ENCODE data around the gene ARFGAP2.

- no peak for TF ChIP-seq CTCF (IDR thresholded peaks at IDR 0.05 in 2 of 3, conservative IDR thresholded peaks at IDR 0.05 in 1 of 3; ENCODE audit: borderline replicate concordance in 1 of 3, insufficient read depth in 1 of 3, low read depth in 2 of 3, low read length in 2 of 3)
- no peak for TF ChIP-seq ZBTB33 (IDR thresholded peaks at IDR 0.05; ENCODE audit: extremely low read depth, insufficient replicate concordance, low read length)
- no peak for TF ChIP-seq POLR2A (IDR thresholded peaks at IDR 0.05; ENCODE audit: borderline replicate concordance, extremely low read depth, insufficient read depth, insufficient read length)
- no peak for TF ChIP-seq REST (IDR thresholded peaks at IDR 0.05; ENCODE audit: low read depth)
- no peak for TF ChIP-seq EZH2phosphoT487 (IDR thresholded peaks at IDR 0.05; ENCODE audit: borderline replicate concordance)
- no peak for TF ChIP-seq EGR1 (IDR thresholded peaks at IDR 0.05; ENCODE audit: low read depth)
These were observed 39.2 kb downstream of the ARFGAP2 start for GRCh38 chr11:47137476-47137875.
